Liver (tissue), 3 donors: Measurements from ENCODE around the gene ERCC6L.

Source experiments
- ATF3 ChIP-seq: IDR thresholded peaks from 2 replicates; pipeline ENCODE4 v1.6.1; 2016; ENCODE audit warnings: antibody characterized with exemption
- SP1 ChIP-seq: IDR thresholded peaks from 2 replicates; pipeline ENCODE4 v1.6.1; 2018; ENCODE audit warnings: antibody characterized with exemption, mild to moderate bottlenecking
- TF ChIP-seq, protein P1 (sequence below): fragments of 150-350 bp; IDR thresholded peaks from 2 replicates; pipeline ENCODE4 v1.5.1; 2017; ENCODE audit warnings: improper control_type of control experiment, low read depth, low read length; ENCODE audit not compliant: missing input control
- donor health status: healthy.
- donor health status: healthy.

GRCh38 chrX:72253686-72254085 is 14.9 kb upstream of the ERCC6L start:
- TF ChIP-seq SP1: no peak
- no peak for TF ChIP-seq ATF3
- TF ChIP-seq, protein P1, sequence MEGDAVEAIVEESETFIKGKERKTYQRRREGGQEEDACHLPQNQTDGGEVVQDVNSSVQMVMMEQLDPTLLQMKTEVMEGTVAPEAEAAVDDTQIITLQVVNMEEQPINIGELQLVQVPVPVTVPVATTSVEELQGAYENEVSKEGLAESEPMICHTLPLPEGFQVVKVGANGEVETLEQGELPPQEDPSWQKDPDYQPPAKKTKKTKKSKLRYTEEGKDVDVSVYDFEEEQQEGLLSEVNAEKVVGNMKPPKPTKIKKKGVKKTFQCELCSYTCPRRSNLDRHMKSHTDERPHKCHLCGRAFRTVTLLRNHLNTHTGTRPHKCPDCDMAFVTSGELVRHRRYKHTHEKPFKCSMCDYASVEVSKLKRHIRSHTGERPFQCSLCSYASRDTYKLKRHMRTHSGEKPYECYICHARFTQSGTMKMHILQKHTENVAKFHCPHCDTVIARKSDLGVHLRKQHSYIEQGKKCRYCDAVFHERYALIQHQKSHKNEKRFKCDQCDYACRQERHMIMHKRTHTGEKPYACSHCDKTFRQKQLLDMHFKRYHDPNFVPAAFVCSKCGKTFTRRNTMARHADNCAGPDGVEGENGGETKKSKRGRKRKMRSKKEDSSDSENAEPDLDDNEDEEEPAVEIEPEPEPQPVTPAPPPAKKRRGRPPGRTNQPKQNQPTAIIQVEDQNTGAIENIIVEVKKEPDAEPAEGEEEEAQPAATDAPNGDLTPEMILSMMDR: no peak
